ENCODE data around the gene COL27A1.

COL27A1 gene

GRCh38 chr9:114122136-114123027 is 33.0 kb upstream of the COL27A1 start:
- H3K4me2 ChIP-seq (ENCODE audit: low read length): no peak overlapping the region
- no CpG with 5 or more reads among the region's 9 CpGs for WGBS (ENCODE audit: extremely low coverage, insufficient coverage, low lambda C conversion rate)
- no peak overlapping the region for H3K4me3 ChIP-seq (ENCODE audit: low read length)
- DNase-seq: no peak
- no peak overlapping the region for H2BK5ac ChIP-seq (ENCODE audit: low read length)
- no peaks in the 10 kb centered on the region for H3K4me1 ChIP-seq (ENCODE audit: control insufficient read depth, low read depth, low read length)
- no peaks in the 10 kb centered on the region for H3K27me3 ChIP-seq (ENCODE audit: insufficient read depth, low read length, poor library complexity)
- H3K36me3 ChIP-seq (ENCODE audit: control insufficient read depth, insufficient read depth, low read length): no peaks in the 10 kb centered on the region
- no peak overlapping the region for H2BK120ac ChIP-seq (ENCODE audit: low read depth, low read length)
- H3K9ac ChIP-seq (ENCODE audit: low read length): no peak overlapping the region
- H3K27ac ChIP-seq (ENCODE audit: low read depth, low read length): no peak overlapping the region
- no peak overlapping the region for H2BK15ac ChIP-seq (replicated peaks; ENCODE audit: low read depth)
- no peak overlapping the region for H2AK5ac ChIP-seq (ENCODE audit: low read length)
- H3K18ac ChIP-seq (ENCODE audit: low read length): no peak overlapping the region
- H3K79me2 ChIP-seq (ENCODE audit: control insufficient read depth, insufficient read depth, low read length): no peaks in the 10 kb centered on the region
- H3K4ac ChIP-seq (ENCODE audit: low read depth, low read length): no peak overlapping the region
- no peak overlapping the region for H4K5ac ChIP-seq (ENCODE audit: low read length)
- H4K8ac ChIP-seq (ENCODE audit: low read depth, low read length): no peak overlapping the region
- no peaks in the 10 kb centered on the region for H3K79me1 ChIP-seq (ENCODE audit: low read length)
- no peak overlapping the region for H3K23ac ChIP-seq (ENCODE audit: low read length)
- H3K56ac ChIP-seq (ENCODE audit: low read length): no peak overlapping the region

- H3K18ac ChIP-seq (ENCODE audit: low read length): no peak overlapping the region
- no peak overlapping the region for H3K4ac ChIP-seq (ENCODE audit: low read depth, low read length)
- H2BK5ac ChIP-seq (ENCODE audit: low read length): no peak overlapping the region
- no peak overlapping the region for H2BK15ac ChIP-seq (replicated peaks; ENCODE audit: low read depth)
- no peaks in the 10 kb centered on the region for H3K79me2 ChIP-seq (ENCODE audit: control insufficient read depth, insufficient read depth, low read length)
- H4K8ac ChIP-seq (ENCODE audit: low read depth, low read length): no peak overlapping the region
- H3K79me1 ChIP-seq (ENCODE audit: low read length): no peaks in the 10 kb centered on the region
- H3K36me3 ChIP-seq (ENCODE audit: control insufficient read depth, insufficient read depth, low read length): no peaks in the 10 kb centered on the region
- no peak overlapping the region for H2AK5ac ChIP-seq (ENCODE audit: low read length)
- no peak overlapping the region for H3K27ac ChIP-seq (ENCODE audit: low read depth, low read length)
- H2BK120ac ChIP-seq (ENCODE audit: low read depth, low read length): no peak overlapping the region
- no peak overlapping the region for H3K4me2 ChIP-seq (ENCODE audit: low read length)
- H3K4me1 ChIP-seq (ENCODE audit: control insufficient read depth, low read depth, low read length): no peaks in the 10 kb centered on the region
- H3K9ac ChIP-seq (ENCODE audit: low read length): no peak overlapping the region
- H3K23ac ChIP-seq (ENCODE audit: low read length): no peak overlapping the region
- DNase-seq: no peak
- WGBS (ENCODE audit: extremely low coverage, insufficient coverage, low lambda C conversion rate): no CpG with 5 or more reads among the region's 9 CpGs
- no peak overlapping the region for H3K56ac ChIP-seq (ENCODE audit: low read length)
- H4K5ac ChIP-seq (ENCODE audit: low read length): no peak overlapping the region
- no peak overlapping the region for H3K4me3 ChIP-seq (ENCODE audit: low read length)
- H3K27me3 ChIP-seq (ENCODE audit: insufficient read depth, low read length, poor library complexity): no peaks in the 10 kb centered on the region
Observed at GRCh38 chr9:114123031-114123977, 32.0 kb upstream of the COL27A1 start.

GRCh38 chr9:114124138-114124537 is 31.2 kb upstream of the COL27A1 start:
- H4K5ac ChIP-seq (ENCODE audit: low read length): no peak overlapping the region
- H3K9ac ChIP-seq (ENCODE audit: low read length): no peak overlapping the region
- H3K23ac ChIP-seq (ENCODE audit: low read length): no peak overlapping the region
- H3K4ac ChIP-seq (ENCODE audit: low read depth, low read length): no peak overlapping the region
- no peak overlapping the region for H2BK15ac ChIP-seq (replicated peaks; ENCODE audit: low read depth)
- H3K18ac ChIP-seq (ENCODE audit: low read length): no peak overlapping the region
- H3K79me2 ChIP-seq (ENCODE audit: control insufficient read depth, insufficient read depth, low read length): no peaks in the 10 kb centered on the region
- no peak overlapping the region for H3K4me2 ChIP-seq (ENCODE audit: low read length)
- no peaks in the 10 kb centered on the region for H3K4me1 ChIP-seq (ENCODE audit: control insufficient read depth, low read depth, low read length)
- H2BK5ac ChIP-seq (ENCODE audit: low read length): no peak overlapping the region
- no peak overlapping the region for H2AK5ac ChIP-seq (ENCODE audit: low read length)
- H3K36me3 ChIP-seq (ENCODE audit: control insufficient read depth, insufficient read depth, low read length): no peaks in the 10 kb centered on the region
- H3K56ac ChIP-seq (ENCODE audit: low read length): no peak overlapping the region
- H3K27me3 ChIP-seq (ENCODE audit: insufficient read depth, low read length, poor library complexity): no peaks in the 10 kb centered on the region
- no peaks in the 10 kb centered on the region for H3K79me1 ChIP-seq (ENCODE audit: low read length)
- no peak for DNase-seq
- H3K27ac ChIP-seq (ENCODE audit: low read depth, low read length): no peak overlapping the region
- no CpG with 5 or more reads among the region's 1 CpG for WGBS (ENCODE audit: extremely low coverage, insufficient coverage, low lambda C conversion rate)
- no peak overlapping the region for H3K4me3 ChIP-seq (ENCODE audit: low read length)
- H4K8ac ChIP-seq (ENCODE audit: low read depth, low read length): no peak overlapping the region
- no peak overlapping the region for H2BK120ac ChIP-seq (ENCODE audit: low read depth, low read length)

- no peak overlapping the region for H4K5ac ChIP-seq (ENCODE audit: low read length)
- no peak overlapping the region for H3K18ac ChIP-seq (ENCODE audit: low read length)
- H3K4me1 ChIP-seq (ENCODE audit: control insufficient read depth, low read depth, low read length): no peaks in the 10 kb centered on the region
- DNase-seq: no peak
- H3K23ac ChIP-seq (ENCODE audit: low read length): peak overlapping the region; percentile 37
- H3K4me3 ChIP-seq (ENCODE audit: low read length): no peak overlapping the region
- H3K27ac ChIP-seq (ENCODE audit: low read depth, low read length): no peak overlapping the region
- H3K4ac ChIP-seq (ENCODE audit: low read depth, low read length): no peak overlapping the region
- H3K27me3 ChIP-seq (ENCODE audit: insufficient read depth, low read length, poor library complexity): no peaks in the 10 kb centered on the region
- no peak overlapping the region for H2BK15ac ChIP-seq (replicated peaks; ENCODE audit: low read depth)
- no peak overlapping the region for H3K56ac ChIP-seq (ENCODE audit: low read length)
- H3K9ac ChIP-seq (ENCODE audit: low read length): no peak overlapping the region
- H3K79me2 ChIP-seq (ENCODE audit: control insufficient read depth, insufficient read depth, low read length): no peaks in the 10 kb centered on the region
- no peaks in the 10 kb centered on the region for H3K36me3 ChIP-seq (ENCODE audit: control insufficient read depth, insufficient read depth, low read length)
- no CpG with 5 or more reads among the region's 13 CpGs for WGBS (ENCODE audit: extremely low coverage, insufficient coverage, low lambda C conversion rate)
- H4K8ac ChIP-seq (ENCODE audit: low read depth, low read length): no peak overlapping the region
- no peak overlapping the region for H2BK5ac ChIP-seq (ENCODE audit: low read length)
- H3K4me2 ChIP-seq (ENCODE audit: low read length): no peak overlapping the region
- no peak overlapping the region for H2AK5ac ChIP-seq (ENCODE audit: low read length)
- H3K79me1 ChIP-seq (ENCODE audit: low read length): no peaks in the 10 kb centered on the region
- no peak overlapping the region for H2BK120ac ChIP-seq (ENCODE audit: low read depth, low read length)
Observed at GRCh38 chr9:114124666-114125475, 30.5 kb upstream of the COL27A1 start.

- Histone ChIP-seq H4K8ac (ENCODE audit: low read depth, low read length) (no peak overlapping the region), H2AK5ac (ENCODE audit: low read length) (no peak overlapping the region), H3K56ac (ENCODE audit: low read length) (no peak overlapping the region), H3K79me1 (ENCODE audit: low read length) (no peaks in the 10 kb centered on the region), H3K4me1 (ENCODE audit: control insufficient read depth, low read depth, low read length) (no peaks in the 10 kb centered on the region), H3K36me3 (ENCODE audit: control insufficient read depth, insufficient read depth, low read length) (no peaks in the 10 kb centered on the region), H2BK15ac (replicated peaks; ENCODE audit: low read depth) (no peak overlapping the region), H3K9ac (ENCODE audit: low read length) (no peak overlapping the region), H2BK120ac (ENCODE audit: low read depth, low read length) (no peak overlapping the region), H3K4me2 (ENCODE audit: low read length) (no peak overlapping the region), H2BK5ac (ENCODE audit: low read length) (no peak overlapping the region), H3K4ac (ENCODE audit: low read depth, low read length) (no peak overlapping the region), H3K79me2 (ENCODE audit: control insufficient read depth, insufficient read depth, low read length) (no peaks in the 10 kb centered on the region), H3K23ac (ENCODE audit: low read length) (peak overlapping the region; percentile 37), H3K27ac (ENCODE audit: low read depth, low read length) (no peak overlapping the region), H4K5ac (ENCODE audit: low read length) (no peak overlapping the region), H3K27me3 (ENCODE audit: insufficient read depth, low read length, poor library complexity) (no peaks in the 10 kb centered on the region), H3K18ac (ENCODE audit: low read length) (no peak overlapping the region), H3K4me3 (ENCODE audit: low read length) (no peak overlapping the region)
- no CpG with 5 or more reads among the region's 10 CpGs for WGBS (ENCODE audit: extremely low coverage, insufficient coverage, low lambda C conversion rate)
- no peak for DNase-seq
Observed at GRCh38 chr9:114125476-114126013, 29.8 kb upstream of the COL27A1 start.
